CD4-positive, alpha-beta T cell treated with Interleukin-6 for 4 hours (primary cell): ENCODE data around the gene CBLB.
A peak's percentile ranks its signal among the peaks of the same experiment; 100 is the strongest.

Experiments used
- DNase-seq: peaks from one replicate; pipeline ENCODE4 v3.0.0-alpha.2; 2020; ENCODE audit warnings: mixed read lengths

The CBLB gene

DNA sequence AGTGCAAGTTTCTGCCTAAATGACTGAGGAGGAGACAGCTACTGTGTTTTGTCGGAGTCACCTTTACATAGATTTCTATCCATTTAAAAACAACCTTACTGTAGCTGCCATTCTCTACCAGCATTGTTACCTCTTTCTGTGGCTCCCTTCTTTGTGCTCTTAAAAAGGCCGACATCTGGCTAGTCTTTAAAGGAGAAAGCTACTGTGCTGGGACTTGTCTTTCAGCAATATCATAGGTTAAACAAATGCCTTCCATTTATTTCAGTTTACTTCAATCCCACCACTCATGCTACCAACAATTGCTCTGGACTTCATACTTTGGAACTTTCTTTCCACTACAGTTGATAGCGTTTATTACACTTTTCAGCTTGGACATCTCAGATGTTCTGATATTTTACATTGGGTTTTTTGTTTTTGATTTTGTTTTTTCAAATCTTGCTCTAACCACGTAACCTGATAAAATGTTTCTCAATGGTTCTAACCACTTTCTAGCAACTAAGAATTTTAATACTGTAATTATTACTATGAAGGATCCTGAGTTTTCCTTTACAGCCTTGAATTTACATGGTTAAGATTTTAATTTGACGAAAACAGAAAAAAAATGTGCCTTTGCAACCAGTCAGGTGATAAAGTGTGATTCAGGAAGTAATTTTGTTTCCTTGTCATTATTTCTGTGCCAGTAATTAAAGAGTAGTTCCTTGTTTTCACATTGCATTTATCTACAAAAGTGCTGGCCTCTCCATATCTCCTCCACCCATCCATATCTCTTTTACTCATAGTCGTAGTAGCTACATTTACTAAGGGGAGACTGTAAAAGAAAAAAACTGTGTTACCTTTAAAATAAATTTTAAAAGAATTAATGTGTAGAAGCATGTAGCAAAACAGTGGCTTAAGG, 1.3 kb upstream of the CBLB start:
- DNase-seq = no peak

DNA sequence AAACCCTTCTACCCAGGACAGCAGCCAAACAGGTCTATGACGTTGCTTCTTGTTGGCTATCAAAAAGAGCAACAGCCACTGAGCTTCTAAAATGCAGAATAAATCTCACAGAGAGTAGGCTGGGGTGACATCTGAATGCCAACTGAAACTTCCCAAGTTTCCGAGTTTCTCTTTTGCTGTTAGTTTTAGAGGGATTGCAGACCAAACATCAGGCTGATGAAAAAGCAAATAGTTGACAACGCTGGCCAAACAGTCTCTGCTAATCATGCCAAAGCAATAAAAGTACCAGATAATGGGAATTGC, 670 bp upstream of the CBLB start:
- no peak for DNase-seq

DNA sequence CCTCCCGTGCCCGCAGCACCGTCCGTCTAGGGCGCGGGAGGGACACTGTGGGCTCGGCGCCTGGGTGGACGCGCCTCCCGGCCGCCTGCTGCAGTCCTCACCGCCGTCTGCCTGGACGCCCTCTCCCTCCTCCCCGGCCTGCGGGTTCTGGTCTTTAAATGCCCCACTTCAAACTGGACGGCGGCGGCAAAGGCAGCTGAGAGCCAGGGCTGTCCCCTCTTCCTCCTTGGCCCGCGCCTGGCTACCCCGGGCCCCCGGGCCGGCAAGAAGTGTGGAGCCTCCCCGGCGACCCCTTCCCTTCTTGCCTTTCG, 426 bp downstream of the CBLB start:
- DNase-seq = no peak

DNA sequence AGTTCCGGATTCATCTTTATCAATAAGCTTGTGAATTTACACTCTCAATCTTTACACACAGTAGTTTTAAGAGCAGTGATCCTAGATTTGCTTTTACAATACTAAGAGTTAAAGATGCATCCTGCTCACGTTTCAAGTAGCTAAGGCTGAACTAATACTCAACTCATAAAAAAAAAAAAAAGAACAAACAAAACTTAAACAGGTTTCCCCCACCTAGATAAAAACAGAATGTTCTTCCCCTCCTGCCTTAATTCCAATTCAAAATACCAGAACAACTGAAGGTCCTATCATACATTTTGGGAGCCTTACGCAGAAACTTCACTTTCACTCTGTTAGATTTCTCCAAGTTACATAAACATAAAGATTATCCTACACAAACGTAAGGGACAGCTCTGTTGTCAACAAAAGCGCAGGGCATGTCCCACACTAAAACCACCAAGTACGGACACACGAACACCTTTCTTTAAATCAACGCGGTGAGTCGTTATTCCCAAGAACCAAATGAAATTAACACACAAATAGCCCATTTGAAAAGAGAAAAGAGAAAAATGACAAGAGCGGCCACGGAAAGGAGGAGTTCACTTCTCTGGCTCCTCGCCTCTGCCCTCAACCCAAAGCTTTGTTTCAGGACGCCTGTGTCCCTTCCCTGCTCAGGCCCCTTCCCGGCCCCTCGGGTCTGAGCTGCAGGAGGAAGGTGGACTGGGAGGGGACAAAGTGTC, 941 bp downstream of the CBLB start:
- DNase-seq = peak; percentile 24

DNA sequence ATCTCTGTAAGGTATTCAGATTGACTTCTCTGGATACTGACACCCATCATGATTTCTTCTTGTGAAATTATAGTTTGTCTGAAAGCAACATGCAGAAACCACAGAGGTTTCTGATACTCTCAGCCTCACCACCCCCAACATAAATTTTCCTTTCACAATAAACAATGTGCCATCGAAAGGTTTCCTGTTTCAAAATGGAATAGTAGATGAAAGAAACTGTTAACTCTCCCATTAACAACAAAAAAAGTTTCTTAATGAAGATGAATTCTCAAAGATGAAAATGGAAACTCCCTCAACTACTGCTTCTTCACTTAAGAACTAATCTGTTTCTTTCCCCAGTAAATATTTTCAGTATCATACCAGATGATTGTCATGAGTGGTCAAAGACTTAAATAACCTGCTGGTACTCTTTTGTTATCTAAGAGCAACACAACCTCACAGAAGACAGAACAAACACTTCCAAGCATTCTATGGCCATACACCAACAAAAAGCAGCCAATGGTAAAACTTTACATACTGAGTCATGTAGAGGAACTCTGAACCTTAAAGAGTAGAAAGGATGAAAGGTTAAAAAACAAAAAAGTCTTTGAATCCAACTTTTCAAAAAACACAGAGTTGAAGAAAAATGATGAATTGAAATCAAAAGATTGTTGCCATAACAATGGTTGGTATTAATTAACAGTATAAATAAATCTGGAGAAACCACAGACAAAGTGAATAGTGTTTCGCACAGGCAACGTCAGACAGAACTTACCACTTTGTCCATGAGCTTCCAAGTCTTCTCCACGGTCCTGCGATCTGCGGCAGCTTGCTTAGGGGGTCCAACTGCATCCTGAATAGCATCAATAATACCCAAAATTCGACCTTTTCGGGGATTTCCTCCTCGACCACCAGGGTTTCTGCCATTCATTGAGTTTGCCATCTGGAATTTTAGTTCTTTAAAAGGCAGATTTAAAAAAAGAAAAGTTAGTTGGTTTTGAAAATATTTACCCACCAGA, 1.9 kb downstream of the CBLB start:
- no peak for DNase-seq

DNA sequence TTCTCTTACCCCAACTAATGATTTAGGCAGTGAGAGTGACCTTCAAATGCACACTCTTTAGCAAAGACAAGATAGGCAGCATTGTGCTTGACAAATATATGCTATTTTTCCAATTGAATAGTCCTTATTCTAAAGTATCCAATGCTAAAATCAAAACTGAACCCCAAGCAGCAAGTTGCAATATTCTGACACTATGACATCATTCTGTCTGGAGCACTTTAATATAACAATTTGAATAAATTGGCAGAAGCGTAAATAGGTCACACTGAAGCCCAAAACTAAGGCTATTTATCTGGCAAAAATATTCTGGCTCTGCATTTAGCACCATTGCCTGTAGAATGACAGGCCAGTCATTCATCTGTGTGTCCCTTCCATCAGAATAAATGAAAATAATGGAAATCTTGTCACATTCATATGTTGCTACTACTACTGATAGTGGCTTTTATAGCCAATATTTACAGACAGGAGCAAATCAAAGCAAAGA, 2.9 kb downstream of the CBLB start:
- DNase-seq = no peak

DNA sequence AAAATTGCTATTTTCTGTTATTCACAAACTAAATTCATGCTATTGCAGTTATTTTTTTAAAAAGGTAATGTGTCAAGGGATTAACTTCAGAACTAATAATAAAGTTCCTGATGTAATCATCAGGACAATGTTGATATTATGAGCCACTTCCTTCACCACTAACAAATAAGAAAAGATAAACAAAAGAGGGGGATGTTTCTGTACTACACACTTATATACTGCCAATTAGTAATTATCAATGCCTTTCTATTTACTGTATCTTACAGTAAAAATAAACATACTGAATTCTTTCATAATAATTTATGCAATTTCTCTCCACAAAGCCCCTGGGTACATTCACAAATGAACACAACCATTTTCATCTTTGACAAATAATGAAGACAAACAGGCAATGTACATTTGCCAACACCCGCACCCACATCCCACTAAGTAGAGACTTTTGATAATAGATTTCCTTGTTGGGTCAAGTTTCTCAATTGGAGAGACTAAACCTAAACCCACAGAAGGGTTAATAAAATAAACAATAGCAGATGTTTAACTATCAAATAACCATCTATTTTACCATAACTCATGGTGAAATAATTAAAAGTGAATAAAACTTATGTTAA, 3.7 kb downstream of the CBLB start:
- DNase-seq = no peak

DNA sequence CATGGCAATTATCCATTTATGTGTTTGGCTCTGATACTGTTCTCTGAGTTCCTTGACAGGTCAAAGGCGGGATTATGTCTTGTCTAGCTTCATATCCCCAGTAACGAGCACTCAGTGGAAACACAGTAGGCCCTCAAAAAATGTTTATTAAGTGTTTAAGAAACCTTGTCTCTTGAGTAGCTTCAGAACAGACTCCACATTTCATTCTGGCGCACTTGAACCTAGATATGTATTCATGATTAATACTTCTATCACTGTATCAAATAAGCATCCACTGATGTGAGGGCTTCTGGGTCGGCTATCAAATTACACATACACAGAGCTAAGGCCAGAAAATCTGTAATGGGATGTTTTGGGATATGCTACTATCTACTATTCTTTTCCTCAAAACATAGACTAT, 4.6 kb downstream of the CBLB start:
- DNase-seq = no peak

DNA sequence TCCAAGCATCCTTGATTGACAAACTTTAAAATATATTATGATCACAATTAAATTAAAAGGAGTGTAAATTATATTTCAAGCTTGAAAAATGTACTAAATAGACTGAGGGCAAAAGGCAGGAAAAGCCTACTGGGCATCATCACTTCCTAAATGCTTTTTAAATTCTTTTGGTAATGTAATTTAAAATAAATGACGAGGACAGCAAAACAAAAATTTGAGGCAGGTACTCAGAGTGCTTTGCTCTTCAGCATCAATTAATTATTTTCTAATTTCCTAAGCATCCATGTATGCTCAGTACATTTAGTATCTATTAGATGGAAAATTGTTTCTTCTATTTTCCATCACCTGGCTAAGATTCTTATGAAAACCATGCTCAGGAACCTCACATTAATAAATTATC, 5.2 kb downstream of the CBLB start:
- DNase-seq = no peak

DNA sequence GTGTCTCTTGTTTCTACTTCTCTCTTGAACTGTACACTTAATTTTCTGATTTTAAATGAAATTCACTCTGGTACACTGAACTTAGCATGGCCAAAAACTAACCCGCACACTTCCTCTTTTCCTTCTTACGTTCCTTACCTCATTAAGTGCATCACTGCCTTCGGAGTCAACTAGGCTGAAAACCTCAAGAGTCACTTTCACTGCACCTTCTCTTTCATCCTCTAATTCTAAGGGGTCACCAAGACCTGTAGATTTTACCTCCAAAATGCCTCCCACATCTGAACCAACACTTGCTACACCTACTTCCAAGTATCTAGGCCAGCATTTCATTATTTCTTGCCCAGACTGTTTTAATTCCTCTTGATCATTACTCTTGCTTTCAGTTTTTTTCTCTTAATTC, 6.6 kb downstream of the CBLB start:
- DNase-seq = no peak

DNA sequence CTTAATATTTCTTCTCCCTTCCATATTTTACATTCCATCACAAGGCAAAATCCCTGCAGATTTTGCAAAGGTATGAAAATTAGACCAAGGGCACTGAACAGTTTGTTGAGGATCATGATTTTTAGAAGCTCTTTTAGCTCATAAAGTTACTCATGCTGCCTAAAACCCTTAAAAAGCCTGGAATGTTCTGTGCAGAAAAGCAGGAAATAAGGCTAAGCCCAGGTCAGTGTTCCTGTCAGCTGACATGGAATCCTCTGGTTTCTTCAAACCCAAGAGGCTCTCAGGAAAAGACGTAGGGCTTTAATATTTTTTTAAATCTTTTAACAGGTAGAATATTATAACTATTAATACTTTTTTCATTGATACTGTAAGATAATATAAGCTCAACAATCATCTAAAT, 8.2 kb downstream of the CBLB start:
- no peak for DNase-seq

DNA sequence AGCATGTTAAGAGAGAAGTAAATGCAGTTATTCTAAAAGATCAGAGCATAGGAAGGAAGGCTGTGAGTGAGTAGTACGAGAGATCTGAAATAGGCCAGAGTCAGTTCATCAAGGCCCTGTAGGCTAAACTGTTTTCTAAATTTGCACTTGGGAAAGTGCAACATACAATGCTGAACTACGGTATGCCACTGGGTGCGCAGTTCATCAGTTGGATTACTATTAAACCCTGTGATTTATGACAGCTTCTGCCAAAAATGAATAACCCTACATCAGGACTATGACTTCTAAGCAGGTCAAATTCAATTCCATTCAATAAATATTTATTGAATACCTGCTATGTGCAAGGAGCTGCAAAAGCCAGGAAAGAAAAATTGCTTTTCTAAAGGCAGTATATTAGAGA, 10.8 kb downstream of the CBLB start:
- DNase-seq = no peak

DNA sequence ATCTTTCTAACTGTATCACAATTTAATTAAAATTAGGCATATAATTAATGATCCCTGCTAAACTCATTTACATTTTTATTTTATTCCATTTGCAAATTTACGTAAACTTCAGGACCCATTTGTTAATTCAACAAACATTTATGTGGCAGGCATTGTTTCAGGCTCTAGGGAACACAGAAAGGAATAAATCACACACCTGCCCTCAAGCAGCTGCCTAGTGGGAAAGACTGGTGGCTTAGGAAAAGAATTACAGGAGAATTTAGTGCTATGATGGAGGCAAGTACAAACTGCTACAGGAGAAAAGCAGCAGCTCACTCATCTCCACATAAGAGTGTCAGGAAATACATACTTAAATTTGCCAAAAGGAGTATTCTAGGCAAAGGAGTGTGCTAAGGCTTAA, 11.2 kb downstream of the CBLB start:
- no peak for DNase-seq

DNA sequence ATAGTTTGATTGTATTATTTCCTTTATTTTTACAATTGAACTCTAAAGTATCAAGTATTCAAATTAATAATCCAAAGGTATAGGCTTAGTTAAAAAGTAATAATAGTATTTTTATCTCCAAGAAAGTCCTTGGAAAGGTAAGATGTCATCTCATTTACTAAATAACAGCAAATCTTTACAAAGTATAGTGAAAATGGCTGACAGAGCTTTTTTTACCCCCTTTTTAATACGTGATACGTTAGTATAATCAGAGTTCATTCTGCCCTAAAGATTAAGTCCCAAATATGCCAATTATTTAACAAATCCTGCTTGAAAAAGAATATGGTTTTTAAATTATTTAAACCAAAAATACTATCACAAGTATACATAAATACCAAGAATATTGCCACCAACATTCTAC, 12.2 kb downstream of the CBLB start:
- DNase-seq = no peak

DNA sequence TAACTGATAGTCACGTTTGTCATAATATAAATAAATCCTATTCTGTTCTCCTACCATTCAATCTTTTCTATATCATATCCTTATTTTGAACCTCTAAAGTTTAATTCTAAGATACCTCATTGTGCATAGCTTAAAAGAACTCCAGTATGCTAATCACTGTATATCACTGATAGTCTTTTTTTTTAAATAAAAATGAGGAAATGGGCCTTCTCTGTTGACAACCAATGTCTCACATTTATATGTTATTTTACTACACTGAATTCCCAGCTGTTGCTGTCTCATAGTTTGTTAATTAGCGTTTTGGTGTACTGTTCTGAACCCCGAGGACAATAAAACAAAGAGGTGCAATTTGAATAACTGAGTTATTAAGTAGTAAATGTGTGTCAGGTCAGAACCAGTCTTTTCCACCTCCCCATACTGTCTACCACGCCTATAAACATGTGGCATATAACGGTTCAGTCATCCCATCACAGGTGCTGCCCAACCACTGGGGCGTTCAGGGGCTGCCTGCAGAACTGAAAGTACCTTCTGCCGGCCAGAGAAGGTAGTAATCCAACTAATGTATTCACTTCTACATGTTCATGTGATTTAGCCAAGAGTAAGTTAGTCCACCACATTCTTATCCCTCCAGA, 14.9 kb downstream of the CBLB start:
- no peak for DNase-seq

DNA sequence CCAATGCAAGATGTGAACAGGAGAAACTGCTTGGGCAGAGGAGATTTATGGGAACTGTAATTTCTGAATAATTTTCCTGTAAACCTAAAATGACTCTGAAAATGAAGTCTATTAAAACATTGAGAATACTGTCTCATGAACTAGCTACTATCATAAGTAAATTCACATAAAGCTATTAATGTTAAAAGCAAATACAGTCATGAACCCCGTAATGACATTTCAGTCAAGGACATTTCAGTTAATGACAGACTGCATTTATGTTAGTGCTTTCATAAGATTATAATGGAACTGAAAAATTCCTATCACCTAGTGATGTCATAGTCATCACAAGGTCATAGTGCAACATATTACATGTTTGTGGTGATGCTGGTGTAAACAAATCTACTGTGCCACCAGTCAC, 17.2 kb downstream of the CBLB start:
- DNase-seq = no peak

DNA sequence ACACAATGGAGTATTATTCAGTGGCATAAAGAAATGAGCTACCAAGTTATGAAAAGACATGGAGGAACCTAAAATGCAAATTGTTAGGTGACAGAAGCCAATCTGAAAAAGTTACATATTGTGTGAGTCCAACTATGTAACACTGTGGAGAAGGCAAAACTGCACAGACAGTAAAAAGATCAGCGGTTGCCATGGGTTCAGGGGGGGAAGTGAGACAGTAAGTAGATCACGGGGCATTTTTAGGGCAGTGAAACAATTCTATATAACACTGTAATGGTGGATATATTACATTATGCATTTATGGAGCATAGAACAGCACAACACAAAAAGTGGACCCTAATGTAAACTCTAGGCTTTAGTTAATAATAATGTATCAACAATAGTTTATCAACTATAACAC, 17.6 kb downstream of the CBLB start:
- DNase-seq = no peak

DNA sequence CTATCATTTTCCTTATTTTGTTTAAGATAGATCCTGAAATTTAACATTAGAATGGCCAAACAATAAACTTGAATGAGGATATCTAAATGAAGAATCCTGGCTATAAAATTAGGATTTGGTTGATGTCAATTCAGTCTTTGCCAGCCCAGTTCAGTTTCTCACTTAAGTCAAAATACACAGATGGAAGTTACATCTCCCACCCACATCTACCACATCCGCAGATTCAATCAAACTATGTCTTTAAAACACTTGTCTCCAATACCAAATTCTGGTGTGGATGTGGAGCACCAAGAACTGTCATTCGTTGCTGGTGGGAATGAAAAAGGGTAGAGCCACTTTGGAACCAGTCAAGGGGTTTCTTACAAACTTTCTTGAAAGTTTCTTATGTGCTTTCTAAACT, 18.2 kb downstream of the CBLB start:
- no peak for DNase-seq

DNA sequence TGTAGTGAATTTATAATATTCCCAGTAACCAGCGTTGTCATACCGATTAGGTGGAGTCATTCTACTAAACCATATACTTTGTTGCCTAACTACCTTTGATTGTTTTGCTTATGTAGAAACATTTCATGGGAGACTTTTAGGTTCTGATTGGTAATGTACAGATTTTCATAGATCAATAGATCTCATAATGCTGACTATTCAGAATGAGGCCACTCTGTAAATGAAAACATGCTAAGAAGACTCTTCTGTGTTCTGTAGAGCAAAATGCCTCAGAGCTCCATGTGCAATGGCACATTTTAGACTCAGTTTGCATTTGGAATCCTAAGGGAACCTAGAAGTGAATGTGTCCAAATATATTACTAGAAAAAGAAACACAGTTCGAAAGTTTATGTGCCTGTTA, 20.0 kb downstream of the CBLB start:
- no peak for DNase-seq

DNA sequence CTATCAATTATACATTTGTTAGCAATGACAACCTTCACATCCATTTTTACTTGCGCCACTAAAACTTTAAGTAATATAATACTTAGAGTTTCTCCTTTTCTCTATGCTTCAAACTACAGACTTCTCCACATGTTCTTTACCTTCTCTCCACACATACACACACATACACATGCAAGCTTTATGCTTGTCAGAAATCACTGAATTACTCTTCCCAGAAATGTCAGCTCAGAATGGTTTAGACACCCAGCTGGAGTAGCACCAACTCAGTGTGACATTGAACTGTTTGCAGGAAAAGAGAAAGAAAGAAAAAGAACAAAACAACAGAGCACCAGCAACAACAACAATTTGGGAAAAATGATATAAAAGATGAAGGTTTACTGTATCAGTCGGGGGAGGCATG, 20.9 kb downstream of the CBLB start:
- no peak for DNase-seq

DNA sequence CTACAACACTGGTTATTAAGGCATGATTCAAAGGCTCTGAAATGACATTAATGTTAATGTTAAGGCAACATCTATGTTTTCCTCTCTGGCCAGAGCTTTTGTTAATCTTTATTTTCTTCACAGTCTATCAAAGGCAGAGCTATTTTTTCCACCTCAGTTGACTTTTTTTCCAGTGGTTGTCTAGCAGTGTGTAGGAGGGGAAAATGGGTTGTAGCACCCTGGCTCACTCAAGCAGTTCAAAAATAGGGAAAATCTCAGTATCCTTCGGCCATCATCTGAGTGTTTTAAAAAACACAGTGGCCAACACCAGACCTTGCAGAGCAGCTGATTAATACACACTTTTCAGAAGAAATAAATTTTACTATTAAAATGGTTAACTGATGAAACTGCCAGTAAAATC, 21.4 kb downstream of the CBLB start:
- no peak for DNase-seq

DNA sequence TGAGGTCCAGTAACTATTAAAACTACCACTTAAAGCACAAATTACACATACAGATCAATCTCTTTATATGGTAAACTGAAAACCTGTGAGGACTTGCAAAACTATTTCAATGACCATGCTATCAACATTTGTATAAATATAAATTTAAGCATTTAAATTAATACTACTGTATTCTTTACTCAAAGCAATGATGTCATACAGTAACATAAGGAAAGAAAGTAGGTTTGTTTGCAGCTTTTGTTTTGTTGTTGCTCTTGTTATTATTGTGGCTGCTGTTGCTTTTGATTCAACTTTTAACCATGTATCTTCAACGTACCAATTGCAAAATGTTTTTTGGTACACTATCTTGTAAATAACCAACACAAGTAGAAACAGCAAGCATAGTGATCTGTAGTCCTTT, 22.0 kb downstream of the CBLB start:
- DNase-seq = no peak

DNA sequence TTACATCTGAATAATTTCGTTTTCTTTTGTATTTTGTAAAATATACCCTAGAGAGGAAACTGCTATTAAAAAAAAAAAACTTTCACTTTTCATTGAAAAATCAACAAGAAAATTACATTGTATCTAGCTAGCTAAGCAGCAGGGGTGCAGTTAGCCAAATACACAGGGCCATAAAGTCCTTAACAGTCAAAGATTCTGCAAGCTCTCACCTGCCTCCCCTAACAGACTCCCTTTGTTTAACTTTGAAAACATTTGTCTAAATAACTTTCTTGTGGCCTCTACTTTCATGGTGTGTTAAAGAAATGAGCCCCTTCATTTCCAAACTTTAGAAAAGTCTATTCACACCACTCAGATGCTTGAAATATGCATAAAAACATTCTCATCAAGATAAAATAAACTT, 23.3 kb downstream of the CBLB start:
- DNase-seq = no peak
